Upper lobe of left lung (tissue), 6 donors: Measurements from ENCODE around the gene CCDC85B. TPM values are rescaled to one million over a fixed set of nuclear protein-coding genes. Genes with fewer than 3 reads are reported as not detected.

Source experiments
- ATAC-seq, 2 donors: fragments of 200-7000 bp; cut with Tn5 transposase; one replicate each; pipeline ENCODE4 v1.9.1; 2022; ENCODE audit warnings: mild to moderate bottlenecking in 2 of 2, moderate library complexity in 2 of 2; ENCODE audit not compliant: low FRiP score in 2 of 2
- DNase-seq, 2 donors: peaks; one replicate each; pipeline ENCODE4 v3.0.0-alpha.2; 2019 to 2020
- H3K27ac ChIP-seq, 4 donors: fragments of 200-600 bp; sonication (generic); one replicate each; pipeline ENCODE4 v1.5.1; 2016 to 2019
- H3K27me3 ChIP-seq, 4 donors: fragments of 200-600 bp; sonication (generic); one replicate each; pipeline ENCODE4 v1.5.1; 2017 to 2019
- H3K36me3 ChIP-seq, 4 donors: fragments of 200-600 bp; sonication (generic); one replicate each; pipeline ENCODE4 v1.5.1; 2016 to 2019
- H3K4me1 ChIP-seq, 4 donors: fragments of 200-600 bp; sonication (generic); one replicate each; pipeline ENCODE4 v1.5.1; 2018 to 2019
- H3K4me3 ChIP-seq, 4 donors: fragments of 200-600 bp; sonication (generic); one replicate each; pipeline ENCODE4 v1.5.1; 2017 to 2019; ENCODE audit warnings: mild to moderate bottlenecking in 2 of 4, moderate library complexity in 1 of 4
- H3K9me3 ChIP-seq, 4 donors: fragments of 200-600 bp; sonication (generic); one replicate each; pipeline ENCODE4 v1.5.1; 2018 to 2019
- EP300 ChIP-seq, 4 donors: sonication (generic); formaldehyde crosslinking; IDR thresholded peaks; one replicate each; pipeline ENCODE4 v1.5.1; 2017; ENCODE audit warnings: antibody characterized with exemption in 4 of 4, control low read depth in 2 of 4
- POLR2A ChIP-seq, 4 donors: fragments of 450-650 bp; IDR thresholded peaks; one replicate each; pipeline ENCODE4 v1.5.1; 2016 to 2017; ENCODE audit warnings: antibody characterized with exemption in 4 of 4, mild to moderate bottlenecking in 2 of 4
- POLR2AphosphoS5 ChIP-seq, 2 donors: sonication (generic); formaldehyde crosslinking; IDR thresholded peaks; one replicate each; pipeline ENCODE4 v1.5.1; 2017; ENCODE audit warnings: antibody characterized with exemption in 2 of 2
- WGBS, 2 donors: methylation state at CpG; one replicate each; pipeline ENCODE4 v1.1.5; 2017 to 2018; 5-methylcytosine and 5-hydroxymethylcytosine counted together
- total RNA-seq, 6 donors: library from RNA; depleted of rRNA in 4 of 6; stranded (reverse); fragments of >200 nt in 4 of 6; gene quantifications; one replicate each; pipeline versions ENCODE4 v1.1.0 to v1.2.1, GENCODE V29; 2016 to 2021
- TF ChIP-seq, protein P1 (sequence below), 6 experiments: fragments of 450-650 bp in 4 of 6; fragments of 200-600 bp in 2 of 6; sonication (generic) in 2 of 6; IDR thresholded peaks; one replicate each; pipeline ENCODE4 v1.5.1; 2016 to 2019; ENCODE audit warnings: antibody characterized with exemption in 6 of 6
- donor health status: DM: no; HTN: no; CAD: no; lungs with moderate emphysema.
- donor health status: DM: no; HTN: yes; CAD: no; lungs with severe emphysema.

The CCDC85B gene
- total RNA-seq, 6 donors from 2014 or later: 19.9 to 69.7 (median 37.2) TPM

DNA sequence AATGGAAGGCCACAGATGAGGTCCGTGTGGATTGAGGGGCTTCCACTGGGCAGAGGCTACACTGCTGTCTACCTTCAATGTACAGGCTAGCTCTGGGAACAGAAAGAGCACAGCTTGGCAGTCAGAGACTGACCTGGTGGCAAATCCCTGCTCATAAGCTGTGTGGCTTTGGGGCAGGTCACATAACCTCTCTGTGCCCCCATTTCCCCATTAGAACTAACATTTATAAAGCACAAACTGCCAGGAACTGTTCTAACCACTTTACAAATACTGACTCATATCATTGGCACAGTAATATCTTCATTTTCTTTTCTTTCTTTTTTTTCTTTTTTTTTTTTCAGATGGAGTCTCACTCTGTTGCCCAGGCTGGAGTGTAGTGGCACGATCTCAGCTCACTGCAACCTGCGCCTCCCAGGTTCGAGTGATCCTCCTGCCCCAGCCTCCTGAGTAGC, 6.6 kb downstream of the CCDC85B start:
- no peak overlapping the region for H3K27ac ChIP-seq
- H3K27me3 ChIP-seq: peaks cover 0 to 3% (median 0%) of the 10 kb centered on the region in 4 donors
- no peak overlapping the region for H3K4me3 ChIP-seq
- TF ChIP-seq POLR2AphosphoS5 (IDR thresholded peaks at IDR 0.05) (no peak), POLR2A (IDR thresholded peaks at IDR 0.05) (no peak), EP300 (IDR thresholded peaks at IDR 0.05) (no peak)
- TF ChIP-seq, protein P1, sequence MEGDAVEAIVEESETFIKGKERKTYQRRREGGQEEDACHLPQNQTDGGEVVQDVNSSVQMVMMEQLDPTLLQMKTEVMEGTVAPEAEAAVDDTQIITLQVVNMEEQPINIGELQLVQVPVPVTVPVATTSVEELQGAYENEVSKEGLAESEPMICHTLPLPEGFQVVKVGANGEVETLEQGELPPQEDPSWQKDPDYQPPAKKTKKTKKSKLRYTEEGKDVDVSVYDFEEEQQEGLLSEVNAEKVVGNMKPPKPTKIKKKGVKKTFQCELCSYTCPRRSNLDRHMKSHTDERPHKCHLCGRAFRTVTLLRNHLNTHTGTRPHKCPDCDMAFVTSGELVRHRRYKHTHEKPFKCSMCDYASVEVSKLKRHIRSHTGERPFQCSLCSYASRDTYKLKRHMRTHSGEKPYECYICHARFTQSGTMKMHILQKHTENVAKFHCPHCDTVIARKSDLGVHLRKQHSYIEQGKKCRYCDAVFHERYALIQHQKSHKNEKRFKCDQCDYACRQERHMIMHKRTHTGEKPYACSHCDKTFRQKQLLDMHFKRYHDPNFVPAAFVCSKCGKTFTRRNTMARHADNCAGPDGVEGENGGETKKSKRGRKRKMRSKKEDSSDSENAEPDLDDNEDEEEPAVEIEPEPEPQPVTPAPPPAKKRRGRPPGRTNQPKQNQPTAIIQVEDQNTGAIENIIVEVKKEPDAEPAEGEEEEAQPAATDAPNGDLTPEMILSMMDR (IDR thresholded peaks at IDR 0.05): no peak
- peaks cover 41 to 47% (median 42%) of the 10 kb centered on the region in 4 donors for H3K4me1 ChIP-seq
- no peaks in the 10 kb centered on the region for H3K9me3 ChIP-seq
- no peak for ATAC-seq
- WGBS, 2 donors: 93 to 95% methylated on average over 4 of the region's 4 CpGs
- no peaks in the 10 kb centered on the region for H3K36me3 ChIP-seq
- no peak for DNase-seq

DNA sequence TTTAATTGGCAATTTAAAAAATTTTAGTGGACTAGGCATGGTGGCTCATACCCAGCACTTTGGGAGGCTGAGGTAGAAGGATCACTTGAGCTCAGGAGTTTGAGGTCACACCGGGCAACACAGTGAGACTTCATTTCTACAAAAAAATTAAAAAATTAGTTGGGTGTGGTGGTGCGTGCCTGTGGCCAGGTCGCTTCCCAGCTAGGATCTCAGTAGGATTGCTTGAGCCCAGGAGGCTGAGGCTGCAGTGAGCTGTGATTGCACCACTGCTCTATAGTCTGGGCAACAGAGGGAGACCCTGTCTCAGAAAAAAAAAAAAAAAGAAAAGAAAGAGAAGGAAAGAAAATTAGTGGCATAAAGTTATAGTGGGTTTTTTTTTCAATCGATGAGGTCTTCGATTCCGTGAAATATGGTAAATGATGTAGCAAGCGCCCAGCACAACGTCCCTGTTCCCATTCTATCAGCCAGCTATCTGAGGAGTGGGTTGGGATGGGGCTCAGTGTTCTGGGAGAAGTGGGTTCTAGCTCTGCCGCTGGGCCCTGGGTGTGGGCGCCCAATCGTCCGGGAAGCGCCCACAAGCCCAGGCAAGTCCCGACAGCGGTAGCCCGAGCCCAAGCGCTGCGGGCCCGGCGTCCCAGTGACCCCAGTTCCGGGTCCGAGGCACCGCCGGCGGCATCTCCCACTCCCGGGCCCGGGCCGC, 8.3 kb downstream of the CCDC85B start:
- H3K27me3 ChIP-seq: peaks cover 0 to 3% (median 0%) of the 10 kb centered on the region in 4 donors
- peak in 2 of 4 donors; percentile 25 to 48 for TF ChIP-seq POLR2A (IDR thresholded peaks at IDR 0.05)
- no peak for TF ChIP-seq EP300 (IDR thresholded peaks at IDR 0.05)
- TF ChIP-seq, protein P1 (IDR thresholded peaks at IDR 0.05): peak in 1 of 6 experiments; percentile 1
- no peak for TF ChIP-seq POLR2AphosphoS5 (IDR thresholded peaks at IDR 0.05)

DNA sequence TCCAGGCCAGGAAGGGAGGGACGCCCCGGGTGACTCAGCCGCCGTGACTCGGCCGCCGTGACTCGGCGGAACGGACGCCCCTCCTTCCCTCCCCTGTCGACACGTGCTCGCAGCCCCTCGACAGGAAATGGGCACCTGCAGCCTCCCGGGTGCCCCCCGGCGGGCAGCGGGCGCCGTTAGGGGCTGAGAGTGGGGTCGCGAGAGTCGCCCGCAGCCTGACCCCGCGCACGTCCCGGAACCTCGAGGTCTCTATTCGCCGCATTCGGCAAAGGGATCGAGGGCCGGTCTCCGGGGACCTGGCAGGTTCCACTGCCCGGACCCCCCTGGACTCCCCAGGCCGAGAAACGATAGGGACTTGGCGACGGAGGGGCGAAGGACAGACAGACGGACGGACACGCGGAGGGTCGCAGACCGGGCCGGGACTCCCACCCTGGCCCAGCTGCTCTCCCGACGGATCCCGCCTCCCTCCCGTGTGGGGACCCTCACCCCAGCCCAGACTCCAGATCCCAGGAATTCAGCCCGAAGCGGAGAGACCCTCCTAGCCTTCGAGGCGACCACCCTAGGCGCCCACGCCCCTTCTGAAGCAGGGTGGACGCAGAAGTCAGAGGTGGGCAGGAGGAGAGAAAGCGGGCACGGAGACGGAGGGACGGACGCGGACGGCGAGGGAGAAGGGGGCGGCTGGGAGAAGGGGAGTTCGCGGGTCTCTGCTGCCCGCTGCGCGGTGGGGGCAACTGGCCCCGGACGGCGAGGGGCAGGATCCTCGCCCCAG, 9.1 kb downstream of the CCDC85B start:
- no peaks in the 10 kb centered on the region for H3K36me3 ChIP-seq
- peak; percentile 56 to 86 for ATAC-seq
- TF ChIP-seq POLR2A (IDR thresholded peaks at IDR 0.05) (no peak), POLR2AphosphoS5 (IDR thresholded peaks at IDR 0.05) (peak in 1 of 2 donors; percentile 58), EP300 (IDR thresholded peaks at IDR 0.05) (no peak)
- TF ChIP-seq, protein P1 (IDR thresholded peaks at IDR 0.05): peak in 1 of 6 experiments; percentile 3
- peaks cover 0 to 3% (median 0%) of the 10 kb centered on the region in 4 donors for H3K27me3 ChIP-seq
- DNase-seq: peak; percentile 78 to 92
- H3K4me1 ChIP-seq: peaks cover 17 to 22% (median 19%) of the 10 kb centered on the region in 4 donors
- H3K27ac ChIP-seq: peak overlapping the region; percentile 70 to 84 (median 77)
- peak overlapping the region; percentile 62 to 75 (median 68) for H3K4me3 ChIP-seq
- 3 to 4% methylated on average over 29 to 35 of the region's 78 CpGs for WGBS, 2 donors
- H3K9me3 ChIP-seq: no peaks in the 10 kb centered on the region

More for the DNA sequence above, 8.3 kb downstream of the CCDC85B start:
- 26 to 65% methylated on average over 9 to 23 of the region's 28 CpGs for WGBS, 2 donors
- ATAC-seq (no peak), DNase-seq (no peak)
- Histone ChIP-seq H3K36me3 (no peaks in the 10 kb centered on the region), H3K9me3 (no peaks in the 10 kb centered on the region), H3K4me1 (peaks cover 24 to 30% (median 25%) of the 10 kb centered on the region in 4 donors), H3K4me3 (peak overlapping the region; percentile 62 to 75 (median 68)), H3K27ac (peak overlapping the region; percentile 28 to 84 (median 56))

DNA sequence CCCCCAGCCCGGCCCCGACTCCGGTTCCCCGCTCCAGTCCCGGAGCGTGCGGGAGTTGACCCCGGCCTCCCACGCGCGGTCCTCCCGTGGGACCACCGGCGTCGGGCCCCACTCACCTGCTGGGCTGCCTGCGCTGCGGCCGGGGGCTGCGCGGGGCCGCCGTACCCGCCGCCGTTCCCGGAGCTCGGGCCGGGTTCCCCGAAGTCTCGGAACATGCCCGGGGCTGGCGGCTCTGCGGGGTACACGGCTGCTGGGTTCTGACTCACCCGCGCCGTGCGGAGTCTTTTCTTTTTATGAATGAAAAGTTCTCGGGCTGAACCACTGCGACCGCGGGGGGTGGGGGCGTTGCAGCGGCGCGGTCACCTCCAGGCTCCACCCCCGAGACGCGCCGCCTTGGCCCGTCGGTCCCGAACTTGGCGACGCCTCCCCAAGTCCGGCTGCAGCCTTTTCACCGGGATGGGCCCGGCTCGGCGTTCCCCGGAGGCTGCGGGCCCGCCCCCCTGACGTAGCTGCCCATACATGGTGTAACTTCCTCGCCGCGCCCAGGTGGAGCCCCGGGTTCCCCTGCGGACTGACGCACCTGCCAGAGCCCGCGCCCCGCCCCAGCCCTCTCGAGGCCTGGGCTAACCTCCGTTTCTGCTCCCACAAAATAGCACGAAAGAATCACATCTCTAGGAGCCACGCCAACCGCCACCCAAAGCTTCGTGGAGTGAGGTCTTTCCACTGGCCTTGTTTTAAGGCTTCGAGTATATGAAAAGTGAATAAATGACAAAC, 9.8 kb downstream of the CCDC85B start, which contains the start of gene FOSL1:
Gene FOSL1 (minus strand): TSS at position 264 of the 774 bp plus-strand sequence. CDS start 49 bp downstream, at position 215.
- DNase-seq (peak; percentile 97), ATAC-seq (peak; percentile 91 to 95)
- Histone ChIP-seq H3K27me3 (peaks cover 0 to 3% (median 0%) of the 10 kb centered on the region in 4 donors), H3K4me3 (peak within 1 kb of the TSS; percentile 62 to 75 (median 68)), H3K4me1 (peaks cover 15 to 22% (median 18%) of the 10 kb centered on the region in 4 donors), H3K9me3 (no peaks in the 10 kb centered on the region), H3K36me3 (no peaks in the 10 kb centered on the region), H3K27ac (peak within 1 kb of the TSS; percentile 70 to 84 (median 77))
- WGBS, 2 donors: 5 to 7% methylated on average over 16 to 46 of the region's 80 CpGs
- TF ChIP-seq, protein P1 (IDR thresholded peaks at IDR 0.05): peak in 1 of 6 experiments; percentile 9
- TF ChIP-seq POLR2AphosphoS5 (IDR thresholded peaks at IDR 0.05) (peak; percentile 52 to 72), POLR2A (IDR thresholded peaks at IDR 0.05) (peak in 3 of 4 donors; percentile 64 to 81 (median 73)), EP300 (IDR thresholded peaks at IDR 0.05) (peak in 1 of 4 donors; percentile 10)
